Activated CD4-positive, alpha-beta T cell treated with anti-CD3 and anti-CD28 coated beads, Interleukin-2, amount 10 ng/mL, durations not matched to agents 24 days and 14 days (primary cell): ENCODE measurements around the gene RDX. TPM values are rescaled to one million over a fixed set of nuclear protein-coding genes. Genes with fewer than 3 reads are reported as not detected.

Experiments used
- total RNA-seq: library from RNA; stranded (reverse); gene quantifications from 2 replicates; pipeline ENCODE4 v1.2.3, GENCODE V29; 2022

RDX gene
- total RNA-seq, 1 donor from 2014 or later: 88.4 TPM

Other genes with a start within 250 kb of the RDX start
- gene ZC3H12C, start 203.2 kb downstream of the RDX start, total RNA-seq: 6.7 and 7.5 TPM in 2 replicates
- gene FDX1, start 133.3 kb upstream of the RDX start, total RNA-seq: 14.2 and 16.4 TPM in 2 replicates